Measurements from ENCODE around the gene SYT7. TPM values are rescaled to one million over a fixed set of nuclear protein-coding genes. Genes with fewer than 3 reads are reported as not detected.
"Not testable (repeated sequence)": the region's sequence is repeated elsewhere in the genome, so short reads cannot be mapped to it uniquely, and the experiment has no call there.

Gene SYT7
- 0.53 and 1.3 TPM in 2 replicates for total RNA-seq

- peak; percentile 83 for DNase-seq (ENCODE audit: extremely low read depth, low read depth, low spot score)
These were observed at the start of gene SYT7 for GRCh38 chr11:61581030-61581928. Gene SYT7 (minus strand): TSS chr11:61581076. CDS start chr11:61580820, 256 bp downstream.

- no peak for DNase-seq (ENCODE audit: extremely low read depth, low read depth, low spot score)
These were observed 49.2 kb upstream of the SYT7 start for GRCh38 chr11:61630089-61630488.

- DNase-seq (ENCODE audit: extremely low read depth, low read depth, low spot score): no peak
These were observed 48.4 kb upstream of the SYT7 start for GRCh38 chr11:61629082-61629833.

GRCh38 chr11:61628662-61628970 lies 47.7 kb upstream of the SYT7 start:
- DNase-seq (ENCODE audit: extremely low read depth, low read depth, low spot score): no peak

- DNase-seq (ENCODE audit: extremely low read depth, low read depth, low spot score): peak; percentile 18
These were observed 47.2 kb upstream of the SYT7 start for GRCh38 chr11:61627850-61628661.

- no peak for DNase-seq (ENCODE audit: extremely low read depth, low read depth, low spot score)
These were observed 45.9 kb upstream of the SYT7 start for GRCh38 chr11:61626580-61627380.

- no peak for DNase-seq (ENCODE audit: extremely low read depth, low read depth, low spot score)
These were observed 44.6 kb upstream of the SYT7 start for GRCh38 chr11:61625525-61625924.

GRCh38 chr11:61621917-61622585 lies 41.2 kb upstream of the SYT7 start:
- no peak for DNase-seq (ENCODE audit: extremely low read depth, low read depth, low spot score)

- DNase-seq (ENCODE audit: extremely low read depth, low read depth, low spot score): no peak
These were observed 38.8 kb upstream of the SYT7 start for GRCh38 chr11:61619471-61620226.

- no peak for DNase-seq (ENCODE audit: extremely low read depth, low read depth, low spot score)
These were observed 38.1 kb upstream of the SYT7 start for GRCh38 chr11:61618978-61619377.

GRCh38 chr11:61617515-61617914 lies 36.6 kb upstream of the SYT7 start:
- no peak for DNase-seq (ENCODE audit: extremely low read depth, low read depth, low spot score)

- DNase-seq (ENCODE audit: extremely low read depth, low read depth, low spot score): no peak
These were observed 35.6 kb upstream of the SYT7 start for GRCh38 chr11:61616434-61616833.

GRCh38 chr11:61614782-61615181 lies 33.9 kb upstream of the SYT7 start:
- DNase-seq (ENCODE audit: extremely low read depth, low read depth, low spot score): not testable (repeated sequence)

- no peak for DNase-seq (ENCODE audit: extremely low read depth, low read depth, low spot score)
These were observed 33.0 kb upstream of the SYT7 start for GRCh38 chr11:61613870-61614269.

- DNase-seq (ENCODE audit: extremely low read depth, low read depth, low spot score): no peak
These were observed 32.2 kb upstream of the SYT7 start for GRCh38 chr11:61613051-61613450.

- DNase-seq (ENCODE audit: extremely low read depth, low read depth, low spot score): no peak
These were observed 30.4 kb upstream of the SYT7 start for GRCh38 chr11:61611309-61611708.

- DNase-seq (ENCODE audit: extremely low read depth, low read depth, low spot score): no peak
These were observed 30.0 kb upstream of the SYT7 start for GRCh38 chr11:61610905-61611304.

- no peak for DNase-seq (ENCODE audit: extremely low read depth, low read depth, low spot score)
These were observed 29.1 kb upstream of the SYT7 start for GRCh38 chr11:61609980-61610366.

Data from glomerular endothelial cell (primary cell).